ENCODE measurements around the gene RPS5. TPM values are rescaled to one million over a fixed set of nuclear protein-coding genes. Genes with fewer than 3 reads are reported as not detected.
A peak's percentile ranks its signal among the peaks of the same experiment; 100 is the strongest.

RPS5 gene
- total RNA-seq, 2 experiments from 2014 or later, result 918 to 1,077 TPM

DNA sequence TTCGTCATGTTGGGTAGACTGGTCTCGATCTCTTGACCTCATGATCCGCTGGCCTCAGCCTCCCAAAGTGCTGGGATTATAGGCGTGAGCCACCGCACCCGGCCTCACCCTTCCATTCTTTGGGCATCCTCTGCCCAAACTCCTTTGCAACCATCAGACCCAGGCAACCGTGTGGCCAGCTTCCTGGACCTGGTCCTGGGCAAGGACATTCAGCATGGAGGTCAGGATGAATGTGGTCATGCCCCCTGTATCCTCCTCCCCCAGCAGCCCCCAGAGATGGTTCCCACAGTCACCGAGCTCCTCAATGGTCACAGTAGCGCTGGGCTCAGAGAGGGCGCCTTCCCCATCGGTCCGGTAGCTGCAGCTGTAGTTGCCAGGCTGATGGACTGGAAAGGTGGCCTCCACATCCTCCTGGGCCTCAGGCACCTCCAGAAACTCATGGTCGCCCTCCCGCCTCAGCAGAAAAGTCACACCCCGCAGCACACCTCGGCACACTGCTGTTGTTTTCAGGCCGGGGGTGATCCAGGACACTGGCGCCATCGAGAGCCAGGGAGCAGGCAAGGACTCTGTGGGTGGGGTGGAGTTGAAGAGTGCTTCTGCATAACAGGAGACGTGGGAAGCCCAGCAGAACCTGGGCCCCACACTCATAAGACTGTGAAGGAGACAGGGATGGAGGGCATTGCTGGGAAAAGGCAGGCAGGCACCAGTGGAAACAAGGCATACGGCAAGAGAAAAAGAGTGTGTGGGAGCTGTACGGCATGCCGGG lies 34.9 kb upstream of the RPS5 start:
- H3K4me3 Mint-ChIP-seq, result no peak overlapping the region
- no peaks in the 10 kb centered on the region for H3K9me3 Mint-ChIP-seq
- H3K36me3 Mint-ChIP-seq (ENCODE audit: low read depth), result peaks cover 23% of the 10 kb centered on the region
- peaks cover 2% of the 10 kb centered on the region for H3K27me3 Mint-ChIP-seq
- POLR2A ChIA-PET, result no interaction called here
- H3K27ac Mint-ChIP-seq, result no peak overlapping the region
- H3K4me1 Mint-ChIP-seq, result peaks cover 40% of the 10 kb centered on the region
- DNase-seq, result no peak
- CTCF ChIA-PET, result interaction anchor here (0.6 to 0.7 kb wide), 2 partner anchors 222 to 901 kb away, joined by 4 to 6 read pairs; no protein-coding TSS in a partner anchor

DNA sequence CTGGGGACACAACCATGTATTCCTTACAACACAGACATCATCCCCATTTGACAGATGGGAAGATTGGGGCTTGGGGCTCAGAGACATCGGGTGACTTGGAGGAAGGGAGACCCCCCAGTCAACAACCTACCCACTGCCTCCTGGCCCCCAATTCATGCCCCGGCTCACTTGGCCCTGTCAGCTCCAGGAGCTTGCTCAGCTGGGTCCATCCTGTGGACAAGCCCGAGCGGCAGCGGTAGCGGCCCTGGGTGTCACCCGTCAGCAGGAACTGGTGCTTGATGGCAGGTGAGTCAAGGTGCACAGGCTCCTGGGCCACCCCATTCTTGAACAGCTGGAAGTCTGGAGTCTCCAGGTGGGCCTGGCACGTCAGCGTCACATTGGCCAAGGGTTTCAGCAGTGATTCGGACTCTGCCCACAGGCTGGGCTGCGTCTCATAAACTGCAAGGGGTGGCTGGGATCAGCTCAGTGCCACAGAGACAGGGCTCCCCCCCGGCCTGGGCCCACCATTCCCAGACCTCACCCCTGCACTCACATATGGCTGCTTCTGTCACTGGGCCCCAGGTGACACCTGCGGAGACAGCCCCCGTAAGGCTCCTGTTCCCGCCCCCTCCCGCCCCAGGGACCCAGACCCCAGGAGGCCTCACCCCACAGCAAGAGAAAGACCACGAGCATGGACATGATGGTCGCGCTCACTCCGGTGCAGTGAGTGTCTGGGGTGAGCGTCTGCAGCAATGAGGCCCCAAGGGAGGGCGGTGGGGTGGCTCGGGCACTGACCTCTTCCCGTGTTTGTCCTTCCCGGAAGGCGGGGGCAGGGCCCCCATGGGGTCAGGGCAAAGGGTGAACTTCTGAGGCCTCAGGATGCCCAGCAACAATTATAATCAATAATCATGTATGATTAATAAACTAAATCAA lies 34.1 kb upstream of the RPS5 start, which contains the start of gene A1BG:
Gene A1BG (minus strand): TSS at position 733 of the 912 bp plus-strand sequence. CDS start 55 bp downstream, at position 678.
- peaks cover 24% of the 10 kb centered on the region for H3K36me3 Mint-ChIP-seq (ENCODE audit: low read depth)
- CTCF ChIA-PET, result no interaction called here
- no peaks in the 10 kb centered on the region for H3K9me3 Mint-ChIP-seq
- DNase-seq, result no peak
- H3K27ac Mint-ChIP-seq, result no peak within 1 kb of the TSS
- H3K4me3 Mint-ChIP-seq, result no peak within 1 kb of the TSS
- no peaks in the 10 kb centered on the region for H3K27me3 Mint-ChIP-seq
- peaks cover 38% of the 10 kb centered on the region for H3K4me1 Mint-ChIP-seq
- POLR2A ChIA-PET, result no interaction called here

DNA sequence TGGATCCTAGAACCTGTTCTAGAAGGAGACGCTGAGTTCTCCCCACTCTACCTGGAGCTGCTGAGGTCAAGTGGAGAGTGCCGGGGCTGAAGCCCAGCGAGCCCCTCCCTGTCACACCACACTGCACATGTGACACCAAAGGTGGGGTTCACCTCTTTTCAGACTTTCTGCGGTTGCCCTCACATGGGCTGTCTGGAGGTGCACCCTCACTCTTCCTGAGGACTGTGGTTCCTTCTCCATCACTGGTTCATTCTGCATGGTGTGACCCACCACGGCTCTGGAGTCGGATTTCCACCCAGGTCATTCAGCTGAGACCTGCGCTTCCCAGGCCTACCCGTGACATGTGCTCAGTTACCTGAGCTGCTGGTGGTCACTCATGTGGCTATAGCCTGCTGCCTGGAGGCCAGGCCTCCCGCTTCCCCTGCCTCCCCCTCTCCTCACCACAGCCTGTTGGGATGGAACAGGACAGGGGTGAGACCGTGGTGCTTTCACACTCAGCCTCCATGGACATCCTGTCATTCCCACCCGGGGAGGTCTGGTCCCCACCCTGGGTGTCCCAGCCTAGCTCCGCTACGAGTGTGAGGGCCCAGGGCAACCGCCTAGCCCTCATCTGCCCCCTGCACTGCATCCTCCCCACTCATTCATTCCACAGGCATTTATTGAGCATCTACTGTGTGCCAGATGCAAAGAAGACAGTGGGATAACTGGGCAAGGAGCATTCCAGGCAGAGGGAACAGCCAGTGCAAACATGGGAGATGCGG lies 33.2 kb upstream of the RPS5 start:
- Mint-ChIP-seq H3K27ac (no peak overlapping the region), H3K27me3 (no peaks in the 10 kb centered on the region), H3K4me1 (peaks cover 31% of the 10 kb centered on the region), H3K4me3 (no peak overlapping the region), H3K36me3 (ENCODE audit: low read depth) (peaks cover 23% of the 10 kb centered on the region), H3K9me3 (no peaks in the 10 kb centered on the region)
- CTCF ChIA-PET, result no interaction called here
- DNase-seq, result no peak
- POLR2A ChIA-PET, result no interaction called here

DNA sequence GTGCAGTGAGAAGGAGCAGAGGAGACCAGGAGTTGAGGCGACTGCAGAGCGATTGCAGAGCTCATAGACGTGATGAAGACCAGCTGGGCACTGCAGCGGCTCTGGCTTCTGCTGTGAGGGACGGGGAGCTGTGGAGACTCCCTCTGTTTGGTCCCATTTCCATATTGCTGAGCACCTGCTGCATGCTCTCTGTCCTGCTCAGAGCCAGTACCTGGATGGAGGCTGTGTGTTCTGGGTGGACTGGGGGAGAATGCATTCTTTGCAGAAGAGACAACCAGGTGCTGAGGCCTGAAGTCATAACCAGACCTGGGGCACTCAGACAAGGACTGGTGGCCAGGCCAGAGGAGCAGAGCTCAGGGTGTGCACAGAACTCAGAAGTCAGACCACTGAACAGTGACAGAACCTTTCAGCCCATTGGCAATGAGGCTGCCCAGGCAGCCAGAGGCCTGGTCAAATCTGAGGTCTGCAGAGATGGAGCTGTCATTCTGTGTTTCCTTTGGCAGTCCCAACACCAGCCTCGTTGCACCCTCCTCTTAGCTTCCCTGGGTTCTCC lies 32.5 kb upstream of the RPS5 start:
- H3K27me3 Mint-ChIP-seq, result no peaks in the 10 kb centered on the region
- H3K27ac Mint-ChIP-seq, result no peak overlapping the region
- H3K4me3 Mint-ChIP-seq, result no peak overlapping the region
- DNase-seq, result no peak
- ChIA-PET POLR2A (no interaction called here), CTCF (interaction anchor here (1.1 kb wide), 1 partner anchor 19 kb away, joined by 3 read pairs; no protein-coding TSS in a partner anchor)
- H3K36me3 Mint-ChIP-seq (ENCODE audit: low read depth), result peaks cover 21% of the 10 kb centered on the region
- peaks cover 26% of the 10 kb centered on the region for H3K4me1 Mint-ChIP-seq
- H3K9me3 Mint-ChIP-seq, result no peaks in the 10 kb centered on the region

DNA sequence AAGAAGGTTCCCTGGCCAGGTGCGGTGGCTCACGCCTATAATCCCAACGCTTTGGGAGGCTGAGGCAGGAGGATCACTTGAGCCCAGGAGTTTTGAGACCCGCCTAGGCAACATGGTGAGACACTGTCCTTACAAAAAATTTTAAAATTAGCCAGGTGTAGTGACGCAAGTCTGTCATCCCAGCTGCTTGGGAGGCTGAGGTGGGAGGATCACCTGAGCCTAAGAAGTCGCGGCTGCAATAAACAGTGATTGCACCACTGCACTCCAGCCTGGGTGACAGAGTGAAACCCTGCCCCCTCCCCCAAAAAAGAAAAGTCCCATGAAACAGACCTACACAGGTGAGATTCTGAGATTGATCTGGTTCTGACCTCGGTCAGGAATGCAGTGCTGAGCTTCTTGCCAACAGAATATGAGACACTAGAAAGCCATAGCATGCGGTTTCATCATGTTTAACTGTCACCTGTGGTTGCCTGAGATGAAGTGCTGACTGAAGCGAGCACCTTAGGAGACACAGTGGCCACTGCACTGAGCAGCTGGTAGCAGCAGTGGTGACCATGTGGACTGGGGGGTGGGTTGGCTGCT lies 31.8 kb upstream of the RPS5 start:
- DNase-seq, result no peak
- Mint-ChIP-seq H3K4me1 (peaks cover 24% of the 10 kb centered on the region), H3K9me3 (no peaks in the 10 kb centered on the region), H3K36me3 (ENCODE audit: low read depth) (peaks cover 18% of the 10 kb centered on the region), H3K27ac (peak overlapping the region; percentile 41), H3K27me3 (no peaks in the 10 kb centered on the region), H3K4me3 (no peak overlapping the region)
- ChIA-PET CTCF (interaction anchor here (1.1 kb wide), 1 partner anchor 18 kb away, joined by 3 read pairs; no protein-coding TSS in a partner anchor), POLR2A (interaction anchor here (0.7 kb wide), 1 partner anchor 58 kb away, joined by 3 read pairs; no protein-coding TSS in a partner anchor)

DNA sequence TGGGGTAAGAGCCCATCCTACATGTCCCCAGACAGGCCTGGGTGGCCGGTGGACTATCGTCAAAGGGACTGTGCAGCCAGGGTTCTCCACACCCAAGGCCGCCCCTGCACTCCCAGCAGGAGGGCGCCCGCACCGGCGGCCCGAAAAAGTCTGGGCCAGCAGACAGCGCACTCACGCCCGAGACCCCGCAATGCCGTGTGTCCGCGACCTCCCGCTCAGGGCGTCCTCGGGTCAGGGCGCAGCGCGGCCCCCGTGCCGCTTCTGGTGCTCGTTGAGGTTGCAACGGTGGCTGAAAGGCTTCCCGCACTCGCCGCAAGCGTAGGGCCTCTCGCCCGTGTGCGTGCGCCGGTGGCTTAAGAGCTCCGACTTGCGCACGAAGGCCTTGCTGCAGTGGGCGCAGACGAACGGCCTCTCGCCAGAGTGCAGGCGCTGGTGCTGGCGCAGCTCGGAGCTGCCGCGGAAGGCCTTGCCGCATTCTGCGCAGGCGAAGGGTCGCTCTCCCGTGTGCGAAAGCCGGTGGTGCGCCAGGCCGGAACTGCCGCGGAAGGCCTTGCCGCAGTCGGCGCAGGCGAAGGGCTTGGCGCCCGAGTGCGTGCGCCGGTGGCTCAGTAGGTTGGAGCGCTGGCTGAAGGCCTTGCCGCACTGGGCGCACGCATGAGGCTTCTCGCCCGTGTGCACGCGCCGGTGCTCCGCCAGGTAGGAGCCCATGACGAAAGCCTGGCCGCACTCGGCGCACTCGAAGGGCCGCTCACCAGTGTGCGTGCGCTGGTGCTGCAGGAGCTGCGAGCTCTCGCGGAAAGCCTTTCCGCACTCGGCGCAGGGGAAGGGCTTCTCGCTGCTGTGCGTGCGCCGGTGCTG lies 30.9 kb upstream of the RPS5 start:
- H3K4me1 Mint-ChIP-seq, result peaks cover 22% of the 10 kb centered on the region
- DNase-seq, result peak; percentile 41
- peak overlapping the region; percentile 25 for H3K27ac Mint-ChIP-seq
- ChIA-PET POLR2A (interaction anchor here (0.5 to 0.7 kb wide), 2 partner anchors 8 to 58 kb away, joined by 3 read pairs; no protein-coding TSS in a partner anchor), CTCF (interaction anchor here (1.1 to 1.2 kb wide), 2 partner anchors 17 to 164 kb away, joined by 3 read pairs; partner anchors contain the start of gene ZBTB45)
- H3K9me3 Mint-ChIP-seq, result no peaks in the 10 kb centered on the region
- H3K36me3 Mint-ChIP-seq (ENCODE audit: low read depth), result peaks cover 13% of the 10 kb centered on the region
- no peaks in the 10 kb centered on the region for H3K27me3 Mint-ChIP-seq
- peak overlapping the region; percentile 32 for H3K4me3 Mint-ChIP-seq

DNA sequence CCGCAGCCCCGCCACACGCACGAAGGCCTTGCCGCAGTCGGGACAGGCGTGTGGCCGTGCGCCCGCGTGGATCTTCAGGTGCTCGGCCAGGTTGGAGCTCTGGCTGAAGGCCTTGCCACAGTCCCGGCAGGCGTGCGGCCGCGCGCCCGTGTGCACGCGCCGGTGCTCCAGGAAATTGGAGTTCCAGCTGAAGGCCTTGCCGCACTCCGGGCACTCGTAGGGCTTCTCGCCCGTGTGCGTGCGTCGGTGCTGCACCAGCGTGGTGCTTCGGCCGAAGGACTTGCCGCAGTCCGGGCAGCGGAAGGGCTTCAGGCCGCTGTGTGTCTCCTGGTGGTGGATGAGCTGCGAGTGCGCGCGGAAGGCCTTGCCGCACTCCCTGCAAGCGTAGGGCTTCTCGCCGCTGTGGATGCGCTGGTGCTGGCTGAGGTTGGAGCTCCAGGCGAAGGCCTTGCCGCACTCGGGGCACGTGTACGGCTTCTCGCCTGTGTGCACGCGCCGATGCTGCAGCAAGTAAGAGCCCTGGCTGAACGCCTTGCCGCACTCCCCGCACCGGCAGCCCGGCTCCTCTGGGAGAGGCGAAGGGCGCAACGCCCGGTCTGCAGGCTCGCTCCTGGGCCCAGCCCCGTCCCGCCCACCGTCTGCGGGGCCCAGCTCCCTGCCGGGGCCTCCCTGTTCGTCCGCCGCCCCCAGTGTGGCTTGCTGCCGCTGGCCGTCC lies 30.1 kb upstream of the RPS5 start:
- Mint-ChIP-seq H3K4me1 (peaks cover 25% of the 10 kb centered on the region), H3K36me3 (ENCODE audit: low read depth) (peaks cover 14% of the 10 kb centered on the region), H3K9me3 (no peaks in the 10 kb centered on the region), H3K4me3 (no peak overlapping the region), H3K27me3 (no peaks in the 10 kb centered on the region), H3K27ac (peak overlapping the region; percentile 25)
- ChIA-PET CTCF (interaction anchor here (1.2 kb wide), 1 partner anchor 163 kb away, joined by 3 read pairs; the partner anchor contains the start of gene ZBTB45), POLR2A (interaction anchor here (0.6 kb wide), 1 partner anchor 126 kb away, joined by 3 read pairs; no protein-coding TSS in a partner anchor)
- DNase-seq, result no peak

DNA sequence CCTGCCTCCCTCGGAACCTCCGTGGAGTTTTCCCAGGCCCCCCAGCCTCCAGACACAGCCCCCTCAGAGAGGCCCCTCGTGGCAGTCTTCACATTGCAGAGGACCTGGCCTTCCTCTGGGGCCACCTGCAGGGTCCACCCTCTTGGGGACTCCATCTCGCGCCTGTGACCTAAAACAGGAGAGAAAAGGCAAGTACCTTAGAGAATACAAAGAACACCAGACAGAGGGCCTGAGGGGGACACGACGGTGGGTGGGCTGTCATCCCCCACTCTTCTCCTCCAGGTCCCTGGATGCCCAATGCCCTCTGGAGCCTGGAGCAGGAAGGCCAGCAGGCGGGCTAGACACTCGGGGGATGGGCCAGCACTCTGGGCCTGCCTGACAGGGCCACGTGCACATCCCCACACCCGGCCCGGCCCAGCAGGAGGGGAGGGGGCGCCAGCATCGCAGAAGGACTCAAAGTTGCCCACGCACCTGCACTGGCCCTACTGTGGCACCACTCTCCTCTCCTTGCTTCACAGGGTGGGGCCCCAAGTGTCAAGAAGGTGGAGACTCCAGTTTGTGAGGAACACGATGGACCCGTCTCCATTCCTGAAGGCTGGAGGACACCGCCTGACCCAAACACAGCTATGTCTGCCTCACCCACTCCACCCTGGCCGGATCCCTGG lies 29.5 kb upstream of the RPS5 start:
- Mint-ChIP-seq H3K36me3 (ENCODE audit: low read depth) (peaks cover 11% of the 10 kb centered on the region), H3K4me1 (peaks cover 28% of the 10 kb centered on the region), H3K4me3 (no peak overlapping the region), H3K27ac (no peak overlapping the region), H3K9me3 (no peaks in the 10 kb centered on the region), H3K27me3 (no peaks in the 10 kb centered on the region)
- no peak for DNase-seq
- ChIA-PET POLR2A (interaction anchor here (0.6 kb wide), 1 partner anchor 126 kb away, joined by 3 read pairs; no protein-coding TSS in a partner anchor), CTCF (no interaction called here)

DNA sequence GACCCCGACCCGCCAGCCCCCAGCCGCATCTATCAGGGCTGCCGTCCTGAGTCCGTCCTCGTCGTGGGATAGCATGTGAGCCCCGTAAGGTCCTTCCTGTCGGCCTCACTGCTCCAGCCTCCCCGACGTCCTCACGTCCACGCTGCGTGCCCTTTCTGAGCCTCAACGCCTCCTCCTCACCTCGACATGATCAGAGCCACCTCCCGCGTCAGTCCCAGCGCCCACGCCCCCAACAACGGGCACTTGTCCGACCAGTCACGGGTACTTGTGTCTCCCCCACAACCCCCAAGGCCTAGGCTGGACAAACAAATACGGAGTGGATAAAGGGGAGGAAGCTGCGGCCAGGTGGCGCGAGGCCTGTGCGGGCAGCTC lies 25.2 kb upstream of the RPS5 start:
- Mint-ChIP-seq H3K27me3 (no peaks in the 10 kb centered on the region), H3K36me3 (ENCODE audit: low read depth) (peaks cover 4% of the 10 kb centered on the region), H3K27ac (peak overlapping the region; percentile 87), H3K4me1 (peaks cover 16% of the 10 kb centered on the region), H3K9me3 (no peaks in the 10 kb centered on the region), H3K4me3 (peak overlapping the region; percentile 87)
- DNase-seq, result peak; percentile 33
- POLR2A ChIA-PET, result no interaction called here
- CTCF ChIA-PET, result interaction anchor here (1.0 to 1.6 kb wide), 3 partner anchors 15 to 152 kb away, joined by 3 to 5 read pairs (median 3); no protein-coding TSS in a partner anchor

DNA sequence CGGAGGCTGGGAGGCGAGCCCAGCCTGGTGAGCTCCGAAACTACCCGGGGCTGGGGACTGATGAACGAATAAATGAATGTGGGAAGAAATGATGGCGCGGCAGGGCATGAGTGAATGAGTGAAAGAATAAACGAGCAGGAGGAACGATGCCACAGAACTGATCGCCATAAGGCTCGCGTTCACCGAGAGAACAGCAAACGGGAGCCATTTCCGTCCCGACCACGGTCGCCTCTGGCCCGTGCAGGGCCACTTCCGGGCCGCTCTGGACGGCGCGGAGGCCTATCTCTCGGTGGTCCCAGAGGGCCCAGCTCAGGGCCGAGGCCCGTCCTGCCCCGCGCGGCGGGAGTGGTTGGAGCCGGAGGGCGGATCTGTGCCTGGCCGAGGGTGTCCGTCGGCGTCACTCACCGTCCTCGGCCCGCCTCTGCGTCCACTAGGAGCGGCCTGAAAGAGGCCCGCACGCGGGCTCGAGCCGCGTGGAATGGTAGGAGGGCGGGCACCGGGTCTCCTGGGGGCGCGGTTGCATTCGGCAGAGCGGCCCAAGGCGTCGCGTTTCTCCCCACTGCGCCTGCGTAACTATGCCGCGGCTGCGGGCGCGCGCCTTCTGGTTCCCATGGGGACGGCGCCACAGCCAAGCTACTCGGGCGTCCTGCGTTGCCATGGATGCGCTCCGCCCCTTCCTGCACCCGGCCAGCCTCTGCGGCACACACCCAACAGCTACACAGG lies 24.6 kb upstream of the RPS5 start, which contains the start of gene ZNF497:
Gene ZNF497 (minus strand): TSS at position 480 of the 723 bp plus-strand sequence. CDS start 5,116 bp downstream, outside the sequence.
- Mint-ChIP-seq H3K27ac (peak within 1 kb of the TSS; percentile 87), H3K9me3 (no peaks in the 10 kb centered on the region), H3K27me3 (no peaks in the 10 kb centered on the region), H3K4me3 (peak within 1 kb of the TSS; percentile 87), H3K4me1 (peaks cover 16% of the 10 kb centered on the region), H3K36me3 (ENCODE audit: low read depth) (peaks cover 4% of the 10 kb centered on the region)
- CTCF ChIA-PET, result interaction anchor here (1.0 to 2.1 kb wide), 8 partner anchors 11 to 219 kb away, joined by 3 to 7 read pairs (median 4); no protein-coding TSS in a partner anchor
- DNase-seq, result peak; percentile 97
- POLR2A ChIA-PET, result no interaction called here

Measured in activated CD4-positive, alpha-beta T cell treated with anti-CD3 and anti-CD28 coated beads, Interleukin-2, amount 10 ng/mL, durations not matched to agents 7 days and 5 days (primary cell).